ENCODE data around the gene RFX7. TPM values are rescaled to one million over a fixed set of nuclear protein-coding genes. Genes with fewer than 3 reads are reported as not detected.

RFX7 gene
- polyA plus RNA-seq, 1 experiment: 9.1 TPM

DNA sequence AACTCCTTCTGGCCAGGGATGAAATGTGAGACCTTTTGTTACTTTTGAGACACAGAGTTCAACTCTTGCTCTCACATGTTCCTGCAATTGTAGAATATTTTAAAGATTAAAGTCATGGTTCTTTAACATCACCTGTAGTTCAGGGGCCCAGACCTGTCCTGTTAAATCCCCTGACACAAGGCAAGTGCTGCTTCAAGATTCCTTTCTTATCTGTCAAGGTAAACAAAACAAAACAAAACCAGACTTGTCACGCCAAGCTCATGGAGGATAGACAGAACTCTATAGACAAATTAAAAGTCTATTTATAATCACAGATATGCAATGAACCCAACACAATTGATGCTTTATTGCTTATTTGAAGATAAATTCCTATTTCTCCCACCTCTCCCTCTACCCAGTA lies 201.6 kb downstream of the RFX7 start:
- Histone ChIP-seq H3K27ac (ENCODE audit: low read depth, low read length) (no peak overlapping the region), H3K4me3 (ENCODE audit: low read depth, low read length) (no peak overlapping the region), H3K9me3 (ENCODE audit: control insufficient read depth, insufficient read depth, low read length) (no peaks in the 10 kb centered on the region), H3K27me3 (ENCODE audit: control insufficient read depth, insufficient read depth, low read length) (no peaks in the 10 kb centered on the region)
- TF ChIP-seq, protein P1, sequence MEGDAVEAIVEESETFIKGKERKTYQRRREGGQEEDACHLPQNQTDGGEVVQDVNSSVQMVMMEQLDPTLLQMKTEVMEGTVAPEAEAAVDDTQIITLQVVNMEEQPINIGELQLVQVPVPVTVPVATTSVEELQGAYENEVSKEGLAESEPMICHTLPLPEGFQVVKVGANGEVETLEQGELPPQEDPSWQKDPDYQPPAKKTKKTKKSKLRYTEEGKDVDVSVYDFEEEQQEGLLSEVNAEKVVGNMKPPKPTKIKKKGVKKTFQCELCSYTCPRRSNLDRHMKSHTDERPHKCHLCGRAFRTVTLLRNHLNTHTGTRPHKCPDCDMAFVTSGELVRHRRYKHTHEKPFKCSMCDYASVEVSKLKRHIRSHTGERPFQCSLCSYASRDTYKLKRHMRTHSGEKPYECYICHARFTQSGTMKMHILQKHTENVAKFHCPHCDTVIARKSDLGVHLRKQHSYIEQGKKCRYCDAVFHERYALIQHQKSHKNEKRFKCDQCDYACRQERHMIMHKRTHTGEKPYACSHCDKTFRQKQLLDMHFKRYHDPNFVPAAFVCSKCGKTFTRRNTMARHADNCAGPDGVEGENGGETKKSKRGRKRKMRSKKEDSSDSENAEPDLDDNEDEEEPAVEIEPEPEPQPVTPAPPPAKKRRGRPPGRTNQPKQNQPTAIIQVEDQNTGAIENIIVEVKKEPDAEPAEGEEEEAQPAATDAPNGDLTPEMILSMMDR (IDR thresholded peaks at IDR 0.05; ENCODE audit: low read depth, low read length): no peak
- CTCF ChIA-PET: interaction anchor here (4.5 kb wide), 1 partner anchor 10 kb away, joined by 25 read pairs; no protein-coding TSS in a partner anchor
- POLR2A ChIA-PET: no interaction called here
- DNase-seq (ENCODE audit: low read depth, low spot score): no peak

DNA sequence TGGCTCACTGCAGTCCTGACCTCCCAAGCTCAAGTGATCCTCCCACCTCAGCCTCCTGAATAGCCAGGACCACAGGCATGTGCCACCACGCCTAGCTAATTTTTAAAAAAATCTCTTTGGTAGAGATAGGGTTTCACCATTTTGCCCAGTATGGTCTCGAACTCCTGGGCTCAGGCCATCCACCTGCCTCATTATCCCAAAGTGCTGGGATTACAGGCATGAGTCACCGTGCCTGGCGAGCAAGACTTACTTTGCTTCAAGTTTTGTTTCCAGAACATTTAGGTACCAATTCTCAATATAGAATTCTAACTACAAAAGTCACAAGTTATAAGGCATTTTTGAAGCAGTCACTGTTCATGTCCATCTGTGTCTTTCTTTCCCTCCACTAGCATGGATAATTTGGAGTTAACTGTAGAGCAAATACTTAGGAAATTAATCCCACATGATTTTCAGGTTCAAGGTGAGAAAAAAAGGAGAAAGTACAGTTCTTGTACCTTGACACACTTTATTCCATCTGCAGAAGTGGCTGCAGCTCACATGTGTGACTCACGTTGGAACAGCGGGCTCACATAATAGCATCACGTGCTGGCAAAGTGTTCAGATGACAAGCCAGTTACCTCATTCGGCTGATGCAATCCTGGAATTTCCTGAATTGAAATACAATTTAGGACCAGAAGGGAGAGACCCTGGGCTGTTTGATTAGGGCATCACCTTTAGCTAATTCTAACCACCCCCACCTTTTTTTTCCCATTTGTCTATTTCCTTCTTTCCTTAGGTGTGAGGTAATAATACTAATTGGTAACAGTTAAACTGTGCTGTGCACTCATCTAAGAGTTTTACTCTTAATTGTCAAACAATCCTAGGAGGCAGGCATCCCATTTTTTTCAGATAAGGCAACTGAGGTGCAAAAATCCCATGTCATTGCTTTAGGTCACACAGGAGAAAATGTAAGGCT lies 203.3 kb downstream of the RFX7 start:
- peak overlapping the region; percentile 94 for H3K27ac ChIP-seq (ENCODE audit: low read depth, low read length)
- ChIA-PET POLR2A (interaction anchor here (1.2 kb wide), 1 partner anchor 632 kb away, joined by 3 read pairs; the partner anchor contains the start of genes CCPG1 and PIERCE2), CTCF (interaction anchor here (1.4 to 4.5 kb wide), 3 partner anchors 12 to 194 kb away, joined by 3 to 25 read pairs (median 3); no protein-coding TSS in a partner anchor)
- TF ChIP-seq, protein P1 (IDR thresholded peaks at IDR 0.05; ENCODE audit: low read depth, low read length): no peak
- H3K4me3 ChIP-seq (ENCODE audit: low read depth, low read length): no peak overlapping the region
- H3K9me3 ChIP-seq (ENCODE audit: control insufficient read depth, insufficient read depth, low read length): no peaks in the 10 kb centered on the region
- H3K27me3 ChIP-seq (ENCODE audit: control insufficient read depth, insufficient read depth, low read length): no peaks in the 10 kb centered on the region
- DNase-seq (ENCODE audit: low read depth, low spot score): peak; percentile 92

DNA sequence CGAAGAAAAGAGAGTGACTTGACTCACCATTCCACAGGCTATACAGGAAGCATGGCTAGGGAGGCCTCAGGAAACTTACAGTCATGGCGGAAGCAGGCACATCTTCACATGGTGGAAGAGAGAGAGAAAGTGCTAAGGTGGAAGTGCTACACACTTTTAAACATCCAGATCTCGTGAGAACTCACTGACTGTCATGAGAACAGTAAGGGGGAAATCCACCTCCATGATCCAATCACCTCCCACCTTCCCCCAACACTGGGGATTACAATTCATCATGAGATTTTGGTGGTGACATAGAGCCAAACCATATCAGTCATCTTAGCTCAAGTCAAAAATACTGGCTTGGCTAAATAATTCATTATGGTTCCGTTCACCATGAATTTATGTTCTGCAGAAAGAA lies 205.0 kb downstream of the RFX7 start:
- no peak for DNase-seq (ENCODE audit: low read depth, low spot score)
- no peaks in the 10 kb centered on the region for H3K9me3 ChIP-seq (ENCODE audit: control insufficient read depth, insufficient read depth, low read length)
- no peak overlapping the region for H3K27ac ChIP-seq (ENCODE audit: low read depth, low read length)
- TF ChIP-seq, protein P1 (IDR thresholded peaks at IDR 0.05; ENCODE audit: low read depth, low read length): no peak
- H3K27me3 ChIP-seq (ENCODE audit: control insufficient read depth, insufficient read depth, low read length): no peaks in the 10 kb centered on the region
- no peak overlapping the region for H3K4me3 ChIP-seq (ENCODE audit: low read depth, low read length)
- POLR2A ChIA-PET: no interaction called here
- CTCF ChIA-PET: interaction anchor here (1.0 to 4.5 kb wide), 2 partner anchors 8 to 14 kb away, joined by 3 to 25 read pairs; no protein-coding TSS in a partner anchor

DNA sequence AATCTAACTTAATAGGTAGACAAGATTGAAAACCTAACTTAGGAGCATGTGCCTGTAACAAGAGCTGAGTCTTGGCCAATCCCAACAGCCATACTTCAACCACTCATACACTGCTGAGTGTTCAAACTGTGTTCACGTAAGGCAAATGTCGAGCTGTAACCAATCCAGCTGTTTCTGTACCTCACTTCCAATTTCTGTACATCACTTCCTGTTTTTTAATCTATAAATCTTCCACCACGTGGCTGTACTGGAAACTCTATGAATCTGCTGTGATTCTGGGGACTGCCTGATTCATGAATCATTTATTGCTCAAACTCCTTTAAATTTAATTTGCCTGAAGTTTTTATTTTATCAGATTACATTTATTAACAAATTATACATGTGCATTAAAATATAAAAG lies 205.7 kb downstream of the RFX7 start:
- no peak for DNase-seq (ENCODE audit: low read depth, low spot score)
- Histone ChIP-seq H3K9me3 (ENCODE audit: control insufficient read depth, insufficient read depth, low read length) (no peaks in the 10 kb centered on the region), H3K27ac (ENCODE audit: low read depth, low read length) (no peak overlapping the region), H3K4me3 (ENCODE audit: low read depth, low read length) (no peak overlapping the region), H3K27me3 (ENCODE audit: control insufficient read depth, insufficient read depth, low read length) (no peaks in the 10 kb centered on the region)
- CTCF ChIA-PET: interaction anchor here (0.5 to 4.5 kb wide), 4 partner anchors 8 to 637 kb away, joined by 3 to 25 read pairs (median 4); no protein-coding TSS in a partner anchor
- TF ChIP-seq, protein P1 (IDR thresholded peaks at IDR 0.05; ENCODE audit: low read depth, low read length): no peak
- POLR2A ChIA-PET: no interaction called here

Small RNA genes lying within 50 kb of the gene (small RNA-seq; reads per million reads assigned to genes)
- gene CD24P2 (ENCODE audit: insufficient read length, low read depth) (not detected), gene RNU6-1287P (ENCODE audit: insufficient read length, low read depth) (not detected)

Other genes starting within 250 kb of the RFX7 start
- 1.2 and 2.0 TPM in 2 replicates for gene TEX9, start 121.5 kb upstream of the RFX7 start, polyA plus RNA-seq (2011; rRNA removed)
- gene MNS1, start 221.3 kb upstream of the RFX7 start, polyA plus RNA-seq (2011; rRNA removed): 1.3 and 1.9 TPM in 2 replicates